GM12878 (cell line): Measurements from ENCODE around the gene USP15.

Source experiments
- CHD2 ChIP-seq: IDR thresholded peaks from 2 replicates; pipeline ENCODE4 v1.6.1; 2011; ENCODE audit warnings: low read depth, low read length, improper control_type of control experiment, borderline replicate concordance
- EP300 ChIP-seq, 2 experiments: fragments of 150-350 bp in 1 of 2; IDR thresholded peaks; 2 replicates each; pipeline ENCODE4 v1.6.1; 2011 to 2012; ENCODE audit warnings: low read depth in 2 of 2, low read length in 2 of 2, borderline replicate concordance in 1 of 2, improper control_type of control experiment in 1 of 2, inconsistent platforms in 1 of 2; ENCODE audit not compliant: control insufficient read depth in 1 of 2
- LARP7 ChIP-seq: fragments of 450-650 bp; IDR thresholded peaks from 2 replicates; pipeline ENCODE4 v1.6.1; 2017; ENCODE audit warnings: mild to moderate bottlenecking
- YY1 ChIP-seq: IDR thresholded peaks from 2 replicates; pipeline ENCODE4 v1.6.1; 2011; ENCODE audit warnings: low read depth, mild to moderate bottlenecking, low read length
- TF ChIP-seq, protein P1 (sequence below), 3 experiments: IDR thresholded peaks in 2 of 3; conservative IDR thresholded peaks in 1 of 3; 2 replicates each; pipeline ENCODE4 v1.5.1; 2011; ENCODE audit warnings: low read depth in 3 of 3, low read length in 3 of 3, mild to moderate bottlenecking in 3 of 3, control low read depth in 2 of 3, moderate library complexity in 2 of 3, inconsistent platforms in 1 of 3, mixed read lengths in 1 of 3; ENCODE audit not compliant: control insufficient read depth in 2 of 3, insufficient read depth in 1 of 3; ENCODE audit errors: extremely low read depth in 1 of 3

DNA sequence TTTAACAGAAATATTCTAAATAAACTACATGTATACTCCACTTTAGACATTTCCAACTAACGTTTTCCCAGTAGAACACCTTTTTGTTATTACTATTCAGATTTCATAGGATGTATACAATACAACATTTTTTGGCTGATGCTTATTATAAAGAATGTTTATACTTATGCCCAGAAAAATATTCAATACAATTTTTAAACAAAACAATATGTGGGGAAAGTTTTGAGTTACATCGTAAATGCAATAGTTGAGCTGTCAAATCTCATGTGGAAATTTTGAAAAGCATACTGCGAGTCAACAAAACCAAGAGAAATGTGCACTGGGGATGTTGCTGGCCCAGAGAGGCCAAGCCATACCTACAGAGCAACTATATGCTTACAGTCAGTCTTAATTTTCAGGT lies 188.2 kb downstream of the USP15 start:
- TF ChIP-seq LARP7 (no peak), YY1 (no peak), CHD2 (no peak), EP300 (IDR thresholded peaks at IDR 0.05; ENCODE audit: borderline replicate concordance in 1 of 2, control insufficient read depth in 1 of 2, low read depth in 2 of 2, low read length in 2 of 2) (no peak)
- TF ChIP-seq, protein P1, sequence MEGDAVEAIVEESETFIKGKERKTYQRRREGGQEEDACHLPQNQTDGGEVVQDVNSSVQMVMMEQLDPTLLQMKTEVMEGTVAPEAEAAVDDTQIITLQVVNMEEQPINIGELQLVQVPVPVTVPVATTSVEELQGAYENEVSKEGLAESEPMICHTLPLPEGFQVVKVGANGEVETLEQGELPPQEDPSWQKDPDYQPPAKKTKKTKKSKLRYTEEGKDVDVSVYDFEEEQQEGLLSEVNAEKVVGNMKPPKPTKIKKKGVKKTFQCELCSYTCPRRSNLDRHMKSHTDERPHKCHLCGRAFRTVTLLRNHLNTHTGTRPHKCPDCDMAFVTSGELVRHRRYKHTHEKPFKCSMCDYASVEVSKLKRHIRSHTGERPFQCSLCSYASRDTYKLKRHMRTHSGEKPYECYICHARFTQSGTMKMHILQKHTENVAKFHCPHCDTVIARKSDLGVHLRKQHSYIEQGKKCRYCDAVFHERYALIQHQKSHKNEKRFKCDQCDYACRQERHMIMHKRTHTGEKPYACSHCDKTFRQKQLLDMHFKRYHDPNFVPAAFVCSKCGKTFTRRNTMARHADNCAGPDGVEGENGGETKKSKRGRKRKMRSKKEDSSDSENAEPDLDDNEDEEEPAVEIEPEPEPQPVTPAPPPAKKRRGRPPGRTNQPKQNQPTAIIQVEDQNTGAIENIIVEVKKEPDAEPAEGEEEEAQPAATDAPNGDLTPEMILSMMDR (IDR thresholded peaks at IDR 0.05 in 2 of 3, conservative IDR thresholded peaks at IDR 0.05 in 1 of 3; ENCODE audit: control insufficient read depth in 2 of 3, extremely low read depth in 1 of 3, insufficient read depth in 1 of 3, low read depth in 3 of 3, low read length in 3 of 3) = no peak
